Measurements from ENCODE around the gene ADGRA1.
"Not testable (repeated sequence)": the region's sequence is repeated elsewhere in the genome, so short reads cannot be mapped to it uniquely, and the experiment has no call there.

ADGRA1 gene

DNA sequence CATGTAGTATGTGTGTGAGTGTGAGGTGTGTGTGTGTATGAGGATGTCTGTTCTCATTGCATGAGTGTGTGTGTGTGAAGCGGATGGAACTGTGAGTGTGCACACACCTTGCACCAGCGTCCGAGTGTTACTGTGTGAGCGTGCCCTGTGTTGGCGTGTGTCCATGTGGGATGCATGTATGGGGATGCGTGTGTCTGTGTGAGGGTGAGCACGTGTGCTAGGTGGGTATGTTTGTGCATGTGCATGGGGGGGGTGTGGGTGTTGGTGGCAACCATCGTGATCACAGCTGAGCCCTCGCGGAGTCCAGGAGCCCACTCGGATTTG is 78.7 kb downstream of the ADGRA1 start:
- DNase-seq: no peak

DNA sequence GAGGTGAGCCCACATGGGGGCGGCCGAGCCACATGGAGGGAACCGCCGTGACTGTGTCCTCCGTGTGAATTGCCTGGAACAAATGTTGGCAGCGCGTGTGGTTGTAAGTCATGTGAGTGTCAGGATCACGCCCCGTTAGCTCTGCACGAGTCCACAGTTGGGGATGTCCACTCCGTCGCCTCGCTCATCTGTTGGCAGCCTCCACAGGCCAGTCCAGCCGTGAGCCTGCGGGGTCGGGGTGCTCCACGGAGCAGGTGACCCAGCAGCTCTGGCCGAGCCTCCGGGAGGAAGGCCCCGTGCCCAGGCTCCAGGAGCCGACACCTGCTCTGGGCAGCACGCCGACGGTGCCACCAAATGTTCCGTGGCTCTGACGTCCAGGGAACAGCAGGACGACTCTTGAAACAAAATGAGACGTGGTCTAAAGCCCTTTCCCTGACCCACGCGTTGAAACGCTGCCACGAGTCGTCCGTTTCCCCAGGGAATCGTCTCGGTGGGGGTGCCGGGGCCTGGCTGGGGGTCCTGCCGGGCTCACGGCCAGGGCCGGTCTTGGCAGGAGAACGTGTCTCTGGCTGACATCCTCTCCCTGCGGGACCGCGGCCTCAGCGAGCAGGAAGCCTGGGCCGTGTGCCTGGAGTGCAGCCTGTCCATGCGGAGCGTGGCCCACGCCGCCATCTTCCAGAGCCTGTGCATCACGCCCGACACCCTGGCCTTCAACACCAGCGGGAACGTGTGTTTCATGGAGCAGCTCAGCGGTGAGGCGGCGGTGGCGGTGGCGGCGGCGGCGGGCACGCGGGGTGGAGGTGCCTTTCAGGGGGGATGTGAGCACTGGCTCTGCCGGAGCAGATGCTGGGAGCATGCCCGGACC is 79.3 kb downstream of the ADGRA1 start:
- DNase-seq: no peak

DNA sequence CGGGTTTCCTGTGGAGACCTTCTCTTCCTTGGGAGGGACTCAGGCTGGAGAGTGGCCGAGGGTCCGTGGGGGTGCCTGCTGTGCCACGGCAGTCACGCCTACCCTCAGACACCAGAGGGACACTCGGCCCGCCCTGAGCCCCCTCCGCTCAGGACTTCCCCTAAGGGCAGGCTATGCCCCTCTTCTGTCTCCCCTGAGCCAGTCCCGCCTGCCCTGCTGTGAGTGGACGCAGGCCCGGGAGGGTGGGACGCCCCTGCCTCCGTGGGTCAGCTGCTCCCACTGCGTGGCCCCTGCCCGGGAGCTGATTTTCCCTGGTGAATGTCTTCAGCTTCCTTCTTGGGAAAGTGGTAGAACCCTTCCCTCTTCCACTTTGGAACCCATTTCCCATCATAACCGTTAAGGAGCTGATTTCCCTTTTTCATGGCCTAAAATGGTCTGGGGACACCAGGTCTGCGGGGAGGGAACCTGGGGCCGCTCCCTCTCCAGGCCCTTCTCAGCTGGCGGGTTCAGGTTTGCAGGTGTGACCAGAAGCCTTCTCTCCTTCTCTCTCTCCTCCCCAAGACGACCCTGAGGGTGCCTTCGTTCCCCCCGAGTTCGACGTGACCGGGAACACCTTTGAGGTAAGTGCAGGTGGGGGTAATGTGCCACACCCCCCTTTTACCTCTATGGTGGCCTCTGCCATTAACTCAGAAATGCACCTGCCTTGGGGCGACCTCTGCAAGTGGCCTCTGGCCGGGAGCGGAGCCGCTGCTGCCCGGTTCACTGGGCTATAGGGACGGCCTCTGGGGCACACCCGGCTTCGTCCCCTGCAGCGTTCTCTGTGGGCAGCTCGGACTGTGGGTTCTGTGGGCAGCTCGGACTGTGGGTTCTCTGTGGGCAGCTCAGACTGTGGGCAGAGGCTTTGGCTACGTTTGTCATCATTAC is 80.2 kb downstream of the ADGRA1 start:
- no peak for DNase-seq

DNA sequence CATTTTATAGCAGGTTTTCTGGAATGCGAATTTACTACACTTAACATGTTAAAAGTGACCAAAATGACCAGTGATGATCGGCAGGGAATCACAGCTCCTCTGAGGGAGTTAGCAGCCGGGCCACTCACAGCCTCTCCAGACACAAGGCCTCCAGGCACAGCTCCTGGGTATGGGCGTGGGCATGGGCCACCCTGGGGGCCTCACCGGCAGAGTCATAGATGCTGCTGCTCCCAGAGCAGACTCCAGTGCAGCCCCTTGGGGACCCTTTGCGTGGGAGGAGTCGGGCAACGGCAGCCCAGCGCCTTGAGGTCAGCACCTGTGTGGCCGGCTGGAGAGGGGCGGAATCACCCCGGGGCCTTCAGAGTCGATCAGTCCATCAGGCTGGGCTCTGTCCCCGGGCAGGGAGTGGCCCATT is 80.9 kb downstream of the ADGRA1 start:
- no peak for DNase-seq

DNA sequence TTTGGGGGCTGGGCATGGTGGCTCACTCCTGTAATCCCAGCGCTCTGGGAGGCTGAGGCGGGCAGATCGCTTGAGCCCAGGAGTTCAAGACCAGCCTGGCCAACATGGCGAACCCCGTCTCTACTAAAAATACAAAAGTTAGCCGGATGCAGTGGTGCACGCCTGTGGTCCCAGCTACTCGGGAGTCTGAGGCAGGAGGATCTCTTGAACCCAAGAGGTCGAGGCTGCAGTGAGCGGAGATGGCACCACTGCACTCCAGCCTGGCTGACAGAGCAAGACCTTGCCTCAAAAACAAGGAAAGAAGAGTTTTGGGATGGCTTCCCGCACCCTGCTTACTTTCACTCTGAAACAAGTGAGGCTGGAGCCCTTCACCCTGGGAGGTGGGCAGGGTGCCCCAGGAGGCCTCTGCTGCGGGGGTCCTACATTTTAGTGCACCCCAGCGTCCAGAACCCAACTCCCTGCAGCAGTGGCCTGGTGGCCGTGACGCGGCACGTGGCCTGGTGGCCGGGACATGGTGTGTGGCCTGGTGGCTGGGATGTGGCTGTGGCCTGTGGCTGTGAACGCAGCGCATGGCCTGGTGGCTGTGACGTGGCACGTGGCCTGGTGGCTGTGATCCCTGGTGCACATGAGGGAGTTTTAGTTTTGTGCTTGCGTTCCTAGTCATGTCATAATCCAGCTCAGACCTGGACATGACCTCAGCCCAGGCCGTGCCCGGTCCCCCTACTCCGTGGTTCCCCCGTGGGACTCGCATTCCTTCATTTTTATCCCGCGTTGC is 81.6 kb downstream of the ADGRA1 start:
- DNase-seq: no peak

DNA sequence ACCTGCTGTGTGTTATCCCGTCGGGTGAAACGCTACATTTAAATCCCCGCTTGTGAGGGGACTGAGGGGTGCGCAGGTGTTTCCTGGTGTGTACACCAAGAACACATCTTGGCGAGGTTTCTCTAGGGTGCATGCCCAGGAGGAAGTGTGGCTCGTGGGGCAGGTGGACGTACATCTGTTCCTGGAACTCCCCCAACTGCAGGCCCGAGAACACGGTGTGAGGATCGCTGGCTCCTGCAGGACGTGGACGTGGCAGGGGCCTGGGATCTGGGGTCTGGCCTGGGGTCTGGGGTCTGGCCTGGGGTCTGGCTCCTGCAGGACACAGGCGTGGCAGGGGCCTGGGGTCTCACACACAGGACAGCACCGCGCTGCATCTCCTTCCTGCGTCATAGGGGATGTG is 82.4 kb downstream of the ADGRA1 start:
- no peak for DNase-seq

DNA sequence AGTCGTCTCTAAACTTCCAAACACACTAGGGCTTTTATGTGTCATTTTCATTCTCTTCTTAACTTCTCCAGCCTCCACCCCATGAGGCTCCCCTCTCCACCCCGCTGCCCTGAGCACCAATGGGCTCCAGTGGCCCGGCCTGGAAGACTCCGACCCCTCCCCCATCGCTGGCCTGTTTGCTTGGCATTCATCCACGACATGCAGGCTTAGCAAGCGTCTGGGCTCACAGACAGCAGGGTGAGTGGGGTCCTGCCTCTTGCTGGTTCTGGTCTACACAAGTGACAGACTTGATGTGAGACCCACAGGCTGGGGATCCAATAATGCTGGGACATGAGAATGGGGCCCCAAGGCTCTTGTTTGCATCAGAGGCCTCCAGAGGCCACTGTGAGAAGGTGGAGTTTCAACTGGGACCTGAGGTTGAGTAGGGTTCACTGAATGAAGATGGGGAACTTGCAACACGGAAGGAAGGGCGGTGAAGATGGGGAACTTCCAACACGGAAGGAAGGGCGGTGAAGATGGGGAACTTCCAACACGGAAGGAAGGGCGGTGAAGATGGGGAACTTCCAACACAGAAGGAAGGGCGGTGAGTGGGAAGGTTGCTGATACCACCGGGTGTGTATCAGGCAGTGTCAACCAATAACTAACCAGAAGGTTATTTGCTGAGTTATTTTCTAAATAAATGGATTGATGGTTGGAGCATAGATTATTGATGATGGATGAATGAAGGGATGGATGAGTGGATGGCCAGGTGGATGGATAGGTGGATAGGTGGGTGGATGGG is 86.3 kb downstream of the ADGRA1 start:
- DNase-seq: no peak

DNA sequence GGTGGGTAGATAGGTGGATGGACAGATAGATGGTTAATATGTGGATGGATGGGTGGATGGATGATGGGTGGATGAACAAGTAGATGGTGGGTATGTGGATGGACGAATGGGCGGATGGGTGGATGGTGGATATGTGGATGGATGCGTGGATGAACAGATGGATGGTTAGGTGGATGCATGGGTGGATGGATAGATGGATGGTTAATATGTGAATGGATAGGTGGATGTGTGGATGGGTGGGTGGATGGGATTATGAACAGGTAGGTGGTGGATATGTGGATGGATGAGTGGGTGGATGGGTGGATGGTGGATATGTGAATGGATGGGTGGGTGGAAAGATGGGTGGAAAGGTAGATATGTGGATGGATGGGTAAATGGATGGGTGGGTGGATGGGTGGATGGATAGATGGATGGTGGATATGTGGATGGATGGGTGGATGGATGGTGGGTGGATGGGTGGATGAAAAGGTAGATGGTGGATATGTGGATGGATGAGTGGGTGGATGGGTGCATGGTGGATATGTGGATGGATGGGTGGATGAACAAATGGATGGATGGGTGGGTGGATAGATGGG is 87.1 kb downstream of the ADGRA1 start:
- DNase-seq: no peak

DNA sequence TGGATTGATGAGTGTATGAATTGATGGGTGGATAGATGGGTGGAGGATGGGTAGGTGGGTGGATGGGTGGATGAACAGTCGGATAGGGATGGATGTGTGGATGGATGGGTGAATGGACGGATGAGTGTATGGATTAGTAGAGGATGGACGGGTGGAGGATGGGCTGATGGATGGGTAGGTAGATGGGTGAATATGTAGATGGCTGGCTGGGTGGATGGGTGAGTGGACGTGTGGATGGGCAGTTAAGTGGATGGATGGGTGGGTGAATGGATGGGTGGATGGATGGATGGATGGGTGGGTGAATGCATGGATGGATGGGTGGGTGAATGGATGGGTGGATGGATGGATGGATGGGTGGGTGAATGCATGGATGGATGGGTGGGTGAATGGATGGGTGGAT is 87.9 kb downstream of the ADGRA1 start:
- DNase-seq: not testable (repeated sequence)

DNA sequence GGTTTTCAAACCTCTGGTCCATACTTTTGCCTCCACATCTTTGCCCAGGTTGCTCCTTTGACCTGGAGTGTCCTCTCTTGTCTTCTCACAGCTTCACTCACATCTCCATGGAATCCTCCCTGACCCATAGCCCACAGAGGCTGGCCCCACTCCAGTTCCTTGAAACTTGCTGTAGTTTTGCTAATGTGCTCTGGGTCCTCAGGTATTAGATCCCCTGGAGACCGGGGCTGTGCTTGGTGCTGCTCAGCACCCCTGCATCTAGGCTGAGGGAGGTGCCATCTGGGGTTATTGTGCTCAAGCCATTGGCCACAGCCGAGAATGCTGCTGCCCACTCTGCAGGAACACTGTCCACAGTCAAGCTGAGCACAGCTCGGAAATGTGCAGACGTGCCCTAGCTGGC is 88.8 kb downstream of the ADGRA1 start:
- no peak for DNase-seq

DNA sequence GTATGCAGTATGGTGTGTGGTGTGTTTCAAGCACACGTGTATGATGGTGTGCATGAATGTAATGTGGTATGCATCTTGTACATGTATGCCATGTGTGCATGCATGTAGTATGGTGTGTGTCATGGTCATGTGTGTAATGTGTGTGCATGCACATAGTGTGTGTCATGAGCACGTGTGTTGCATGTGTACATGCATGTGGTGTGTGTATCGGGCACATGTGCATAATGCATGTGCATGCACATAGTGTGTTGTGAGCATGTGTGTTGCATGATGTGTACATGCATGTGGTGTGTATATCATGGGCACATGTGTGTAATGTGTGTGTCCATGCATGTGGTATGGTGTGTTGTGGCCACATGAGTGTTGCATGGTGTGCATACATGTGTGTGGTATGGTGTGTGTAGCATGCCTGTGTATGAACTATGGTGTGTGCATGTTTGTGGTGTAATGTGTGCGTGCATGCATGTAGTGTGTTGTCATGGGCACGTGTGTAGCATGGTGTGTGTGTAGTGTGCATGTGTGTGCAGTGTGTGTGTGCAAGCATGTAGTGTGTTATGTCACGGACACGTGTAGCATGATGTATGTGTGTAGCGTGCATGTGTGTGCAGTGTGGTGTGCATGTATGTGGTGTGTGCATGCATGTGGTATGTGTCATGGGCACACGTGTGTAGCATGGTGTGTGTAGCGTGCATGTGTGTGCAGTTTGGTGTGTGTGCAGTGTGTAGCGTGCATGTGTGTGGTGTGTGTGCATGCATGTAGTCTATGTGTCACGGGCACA is 89.8 kb downstream of the ADGRA1 start:
- no peak for DNase-seq

DNA sequence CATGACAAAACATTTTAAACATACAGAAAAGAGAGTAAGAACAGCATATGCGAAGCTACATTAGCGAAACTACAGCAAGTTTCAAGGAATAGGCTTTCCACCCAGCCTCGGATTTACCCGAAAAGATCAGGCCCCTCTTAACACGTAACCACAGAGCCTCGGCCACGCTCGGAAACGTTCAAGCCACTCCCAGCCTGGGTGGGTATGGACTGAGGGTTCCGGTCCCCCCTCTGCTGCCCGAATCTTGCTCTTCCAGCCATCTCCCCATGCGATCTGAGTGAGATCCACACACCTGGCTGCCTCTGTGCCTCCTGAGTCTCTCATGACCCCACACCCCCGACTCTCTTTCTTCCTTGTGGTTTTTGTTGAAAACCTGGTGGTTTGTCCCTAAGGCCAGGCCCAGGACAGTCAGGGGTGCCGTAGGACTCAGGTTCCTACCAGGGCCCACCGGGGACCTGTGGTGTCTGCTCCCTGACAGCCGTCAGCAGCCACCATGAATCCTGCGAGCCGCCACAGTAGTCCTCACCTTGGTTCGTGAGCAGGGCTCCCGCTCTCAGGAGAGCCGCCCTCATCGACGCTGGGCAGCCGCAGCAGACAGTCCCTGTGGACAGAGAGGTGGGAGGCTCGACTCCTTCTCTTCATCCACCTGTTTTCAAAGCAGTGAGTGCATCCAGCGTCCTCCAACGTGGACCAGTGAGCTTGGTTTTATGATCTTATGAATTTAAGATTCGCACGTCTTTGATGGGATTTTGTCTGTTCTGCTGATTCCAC is 90.8 kb downstream of the ADGRA1 start:
- DNase-seq: no peak

DNA sequence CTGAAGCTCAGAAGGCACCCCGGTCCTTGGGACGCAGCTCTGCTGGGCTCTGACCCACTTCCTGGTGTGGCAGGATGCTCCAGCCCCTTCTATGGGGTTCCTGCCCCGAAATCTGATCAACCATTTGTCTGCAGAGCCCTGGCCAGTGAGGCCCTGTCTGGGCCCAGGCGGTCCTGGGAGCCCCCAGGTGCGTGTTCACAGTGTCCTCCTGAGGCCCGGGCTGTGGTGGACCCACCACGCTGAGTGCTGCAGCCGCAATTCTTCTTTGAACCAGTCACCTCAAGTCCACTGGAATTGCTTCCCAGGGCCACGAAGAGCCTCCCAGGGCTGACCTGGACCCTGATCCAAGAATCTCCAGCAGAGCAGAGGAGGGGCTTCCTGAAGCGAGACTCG is 91.4 kb downstream of the ADGRA1 start:
- DNase-seq: no peak

DNA sequence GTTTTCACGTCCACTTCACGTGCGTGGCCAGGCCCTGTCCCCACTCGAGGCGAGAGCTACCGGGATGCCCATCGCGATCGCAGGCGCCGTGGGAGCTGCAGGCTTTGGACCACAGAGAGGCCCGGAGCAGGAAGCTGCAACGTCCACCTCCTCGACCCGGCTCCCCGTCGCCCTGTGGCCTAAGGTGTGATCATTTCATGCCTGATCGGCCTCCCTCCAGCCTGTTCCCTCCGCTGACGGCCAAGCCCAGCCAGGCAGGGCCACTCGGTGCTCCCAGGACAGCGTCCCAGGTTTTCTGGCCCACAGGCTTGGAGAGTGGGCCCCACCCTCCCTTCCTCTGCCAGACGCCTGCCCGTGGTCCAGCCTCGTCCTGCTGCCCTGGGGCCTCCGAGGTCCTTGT is 91.9 kb downstream of the ADGRA1 start:
- DNase-seq: no peak

DNA sequence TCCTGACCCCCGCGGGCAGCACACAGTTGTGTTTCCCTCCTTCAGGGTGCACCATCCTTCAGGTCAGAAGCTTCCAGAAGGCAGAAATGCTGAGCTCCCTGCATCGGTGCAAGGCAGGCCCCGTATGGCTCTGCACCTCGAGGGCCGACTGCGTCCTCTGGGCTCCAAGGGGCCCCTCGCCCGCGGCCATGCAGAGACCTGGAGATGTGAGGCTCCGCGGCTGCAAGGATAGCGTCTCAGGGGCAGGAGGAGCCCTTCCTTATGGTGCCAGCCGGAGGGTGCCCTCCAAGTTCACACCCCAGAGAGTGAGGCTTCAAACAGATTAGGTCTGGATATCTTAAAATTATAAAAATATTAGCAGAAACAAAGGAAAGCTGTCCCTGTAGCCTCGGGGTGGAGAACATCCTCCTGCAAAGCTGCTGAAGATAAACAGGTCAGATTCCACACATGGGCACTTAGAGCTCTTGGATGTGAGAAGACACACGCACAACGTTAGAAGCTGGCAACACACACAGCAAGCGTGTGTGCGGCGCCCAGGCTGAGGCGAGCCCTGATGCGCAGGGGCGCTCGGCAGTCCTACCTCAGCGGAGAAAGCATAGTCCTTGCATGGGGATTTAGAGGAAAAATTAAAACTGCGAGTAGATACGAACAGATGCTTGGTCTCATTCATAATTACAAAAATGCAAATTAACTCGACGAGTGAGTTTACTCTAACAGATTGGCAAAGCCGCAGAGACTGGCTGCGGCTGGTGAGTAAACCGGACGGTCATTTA is 92.7 kb downstream of the ADGRA1 start:
- no peak for DNase-seq

DNA sequence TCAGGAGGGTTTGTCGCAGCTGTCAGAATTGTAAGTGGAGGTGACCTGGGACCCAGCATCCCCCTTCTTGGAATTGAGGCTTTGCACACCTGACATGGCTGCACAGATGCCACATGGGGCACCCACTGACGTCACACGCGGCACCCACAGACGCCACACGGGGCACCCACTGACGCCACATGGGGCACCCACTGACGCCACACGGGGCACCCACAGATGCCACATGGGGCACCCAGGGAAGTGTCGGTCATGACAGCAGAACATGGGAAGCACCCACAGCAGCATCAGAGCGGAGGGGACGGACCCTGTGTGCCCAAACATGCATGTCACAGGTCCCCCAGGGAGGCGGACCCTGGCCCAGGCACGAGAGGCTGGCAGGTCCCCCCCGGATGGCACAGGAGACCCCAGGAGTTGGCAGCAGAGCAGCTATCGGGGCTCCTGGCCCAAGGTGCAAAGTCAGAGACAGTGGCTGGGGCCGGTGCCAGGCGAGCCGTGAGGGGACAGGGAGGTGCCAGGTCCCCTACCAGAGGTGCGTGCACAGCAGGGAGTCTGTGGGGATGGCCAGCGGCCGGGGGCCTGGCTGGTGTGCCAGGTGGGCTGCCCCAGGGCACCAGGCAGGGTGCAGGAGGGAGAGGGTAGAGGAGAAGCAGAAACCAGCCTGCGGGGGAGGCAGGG is 93.4 kb downstream of the ADGRA1 start:
- DNase-seq: no peak

Data from T-helper 1 cell (primary cell).